Activated T-helper 1 cell treated with Interleukin-2 at 50 U/mL for 16 hours (primary cell): ENCODE measurements around the gene UNC119B.
"Not testable (repeated sequence)": the region's sequence is repeated elsewhere in the genome, so short reads cannot be mapped to it uniquely, and the experiment has no call there.

Source experiments
- DNase-seq: peaks from one replicate; pipeline ENCODE4 v3.0.0-alpha.2; 2020; ENCODE audit warnings: low read depth

UNC119B gene

GRCh38 chr12:120719496-120720233 lies 9.4 kb downstream of the UNC119B start:
- DNase-seq, result no peak

- DNase-seq, result no peak
These were observed 10.2 kb downstream of the UNC119B start for GRCh38 chr12:120720234-120720986.

- DNase-seq, result no peak
These were observed 10.9 kb downstream of the UNC119B start for GRCh38 chr12:120720987-120721801.

- DNase-seq, result no peak
These were observed 11.6 kb downstream of the UNC119B start for GRCh38 chr12:120721866-120722265.

GRCh38 chr12:120722784-120723183 lies 12.5 kb downstream of the UNC119B start:
- DNase-seq, result no peak

GRCh38 chr12:120724720-120725119 lies 14.5 kb downstream of the UNC119B start:
- no peak for DNase-seq

- DNase-seq, result no peak
These were observed 14.9 kb downstream of the UNC119B start for GRCh38 chr12:120725151-120725658.

GRCh38 chr12:120725659-120726509 lies 15.6 kb downstream of the UNC119B start, which contains the start of gene ACADS:
Gene ACADS (plus strand): TSS chr12:120725826. CDS start chr12:120725886, 60 bp downstream.
- DNase-seq, result peak; percentile 80

- no peak for DNase-seq
These were observed 16.2 kb downstream of the UNC119B start for GRCh38 chr12:120726510-120726793.

- no peak for DNase-seq
These were observed 16.7 kb downstream of the UNC119B start for GRCh38 chr12:120726961-120727360.

- DNase-seq, result not testable (repeated sequence)
These were observed 21.9 kb downstream of the UNC119B start for GRCh38 chr12:120732198-120732597.

GRCh38 chr12:120733574-120733973 lies 23.3 kb downstream of the UNC119B start:
- DNase-seq, result no peak

GRCh38 chr12:120734210-120734609 lies 24.0 kb downstream of the UNC119B start:
- DNase-seq, result no peak

- no peak for DNase-seq
These were observed 24.9 kb downstream of the UNC119B start for GRCh38 chr12:120735181-120735580.

GRCh38 chr12:120736404-120737331 lies 26.4 kb downstream of the UNC119B start:
- no peak for DNase-seq

GRCh38 chr12:120737557-120738251 lies 27.4 kb downstream of the UNC119B start:
- DNase-seq, result no peak

- no peak for DNase-seq
These were observed 28.2 kb downstream of the UNC119B start for GRCh38 chr12:120738252-120739030.

- no peak for DNase-seq
These were observed 28.9 kb downstream of the UNC119B start for GRCh38 chr12:120739031-120739762.
